ENCODE data around the gene COA3. TPM values are rescaled to one million over a fixed set of nuclear protein-coding genes. Genes with fewer than 3 reads are reported as not detected.

Gene COA3
- total RNA-seq, 1 experiment from 2014 or later: 74.2 TPM

DNA sequence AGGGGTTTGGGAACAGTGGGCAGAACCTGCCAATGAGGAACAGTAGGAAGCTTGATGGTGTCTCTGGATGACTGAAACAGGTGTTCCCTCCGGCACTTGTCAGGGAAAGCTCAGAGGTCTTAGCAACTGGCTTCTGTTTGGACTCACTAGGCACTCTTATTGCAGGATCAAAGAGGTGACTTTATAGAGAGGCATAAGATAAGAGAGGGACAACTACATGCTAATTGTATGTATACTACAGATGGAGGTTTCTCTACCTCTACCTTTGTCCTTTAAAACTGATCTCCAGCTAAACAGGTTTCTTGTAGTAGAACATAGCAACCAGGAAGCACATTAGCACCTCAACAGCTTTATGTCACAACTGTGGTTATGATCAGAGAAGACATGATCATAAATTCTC is 7.7 kb upstream of the COA3 start:
- no peak overlapping the region for H3K4me2 ChIP-seq (ENCODE audit: insufficient read depth, insufficient read length, low read length)
- Mint-ChIP-seq H3K4me1 (no peaks in the 10 kb centered on the region), H3K36me3 (ENCODE audit: insufficient read depth in 1 of 3, low read depth in 3 of 3) (peaks cover 0 to 19% (median 15%) of the 10 kb centered on the region in 3 experiments; a peak in 5 of 7 replicates), H3K4me3 (no peak overlapping the region), H3K27me3 (ENCODE audit: low read depth) (peaks cover 8% of the 10 kb centered on the region), H3K27ac (peak overlapping the region in 1 of 3 experiments; percentile 56; a peak in 1 of 7 replicates), H3K9me3 (no peaks in the 10 kb centered on the region)
- no peak overlapping the region for H3K23ac ChIP-seq (ENCODE audit: insufficient read length, low read depth, low read length)
- H3K9ac ChIP-seq (ENCODE audit: extremely low read depth, insufficient read length, low read length): no peak overlapping the region
- no peak overlapping the region for H2BK15ac ChIP-seq (ENCODE audit: low read depth, low read length)
- no peak for DNase-seq
- TF ChIP-seq, protein P1, sequence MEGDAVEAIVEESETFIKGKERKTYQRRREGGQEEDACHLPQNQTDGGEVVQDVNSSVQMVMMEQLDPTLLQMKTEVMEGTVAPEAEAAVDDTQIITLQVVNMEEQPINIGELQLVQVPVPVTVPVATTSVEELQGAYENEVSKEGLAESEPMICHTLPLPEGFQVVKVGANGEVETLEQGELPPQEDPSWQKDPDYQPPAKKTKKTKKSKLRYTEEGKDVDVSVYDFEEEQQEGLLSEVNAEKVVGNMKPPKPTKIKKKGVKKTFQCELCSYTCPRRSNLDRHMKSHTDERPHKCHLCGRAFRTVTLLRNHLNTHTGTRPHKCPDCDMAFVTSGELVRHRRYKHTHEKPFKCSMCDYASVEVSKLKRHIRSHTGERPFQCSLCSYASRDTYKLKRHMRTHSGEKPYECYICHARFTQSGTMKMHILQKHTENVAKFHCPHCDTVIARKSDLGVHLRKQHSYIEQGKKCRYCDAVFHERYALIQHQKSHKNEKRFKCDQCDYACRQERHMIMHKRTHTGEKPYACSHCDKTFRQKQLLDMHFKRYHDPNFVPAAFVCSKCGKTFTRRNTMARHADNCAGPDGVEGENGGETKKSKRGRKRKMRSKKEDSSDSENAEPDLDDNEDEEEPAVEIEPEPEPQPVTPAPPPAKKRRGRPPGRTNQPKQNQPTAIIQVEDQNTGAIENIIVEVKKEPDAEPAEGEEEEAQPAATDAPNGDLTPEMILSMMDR (conservative IDR thresholded peaks at IDR 0.05): no peak
- no peak overlapping the region for H3K14ac ChIP-seq (ENCODE audit: insufficient read depth, low read length)
- no peak overlapping the region for H2AFZ ChIP-seq (ENCODE audit: low read length)
- H3K27ac ChIP-seq (ENCODE audit: insufficient read length, low read depth, low read length): no peak overlapping the region
- H2BK5ac ChIP-seq (ENCODE audit: insufficient read length, low read length): no peak overlapping the region
- no peak overlapping the region for H2BK120ac ChIP-seq (ENCODE audit: low read depth, low read length, poor library complexity, severe bottlenecking)
- H3K23me2 ChIP-seq (ENCODE audit: insufficient read length, low read depth, low read length, poor library complexity, severe bottlenecking): no peaks in the 10 kb centered on the region
- H3K27me3 ChIP-seq (ENCODE audit: insufficient read depth, low read length): no peaks in the 10 kb centered on the region
- no peak overlapping the region for H2BK12ac ChIP-seq (ENCODE audit: insufficient read length, low read depth, low read length)
- no peaks in the 10 kb centered on the region for H3K4me1 ChIP-seq (ENCODE audit: insufficient read depth, low read length)
- H3K4ac ChIP-seq (ENCODE audit: low read depth, low read length): no peak overlapping the region
- no peak overlapping the region for H3K56ac ChIP-seq (ENCODE audit: insufficient read length, low read depth, low read length)
- H3K79me2 ChIP-seq (ENCODE audit: insufficient read depth, low read length): no peaks in the 10 kb centered on the region
- H3K18ac ChIP-seq (ENCODE audit: insufficient read length, low read depth, low read length): no peak overlapping the region
- H3K79me1 ChIP-seq (ENCODE audit: insufficient read depth, low read depth, low read length, poor library complexity, severe bottlenecking): no peaks in the 10 kb centered on the region
- no peaks in the 10 kb centered on the region for H4K20me1 ChIP-seq (ENCODE audit: control insufficient read depth, insufficient read depth, insufficient read length)
- no peak overlapping the region for H2AK5ac ChIP-seq (ENCODE audit: insufficient read length, low read length)
- no peaks in the 10 kb centered on the region for H3K9me3 ChIP-seq (ENCODE audit: control insufficient read depth, low read depth, low read length)
- H2BK20ac ChIP-seq (ENCODE audit: low read depth, low read length, poor library complexity, severe bottlenecking): no peak overlapping the region
- no peak overlapping the region for H4K91ac ChIP-seq (ENCODE audit: insufficient read length, low read depth, low read length)
- WGBS (ENCODE audit: extremely low coverage, insufficient read length, low lambda C conversion rate): no CpG with 5 or more reads among the region's 1 CpG
- H3T11ph ChIP-seq (ENCODE audit: low read length): no peak overlapping the region
- no peak overlapping the region for H4K8ac ChIP-seq (replicated peaks; ENCODE audit: insufficient read length, low read depth, low read length)
- no peak overlapping the region for H4K5ac ChIP-seq (ENCODE audit: insufficient read length, low read depth, low read length)

Data from H9 (cell line).